Liver (tissue), 9 donors: Measurements from ENCODE around the gene NDP. TPM values are rescaled to one million over a fixed set of nuclear protein-coding genes. Genes with fewer than 3 reads are reported as not detected.

Experiments used
- DNase-seq: peaks from one replicate; pipeline ENCODE4 v3.0.0-alpha.2; 2017; ENCODE audit warnings: low spot score
- H3K27ac ChIP-seq, 2 donors: one replicate each; pipeline ENCODE4 v1.7.0; 2013; ENCODE audit warnings: inconsistent platforms in 2 of 2, low read length in 2 of 2, control low read depth in 1 of 2, low read depth in 1 of 2, mild to moderate bottlenecking in 1 of 2
- H3K27me3 ChIP-seq, 4 donors: one replicate each; pipeline versions ENCODE4 v1.6.1 to v1.7.0; 2013; ENCODE audit warnings: low read length in 3 of 4, inconsistent platforms in 1 of 4, mild to moderate bottlenecking in 1 of 4, moderate library complexity in 1 of 4; ENCODE audit not compliant: control insufficient read depth in 4 of 4, insufficient read depth in 4 of 4
- H3K36me3 ChIP-seq, 4 donors: one replicate each; pipeline versions ENCODE4 v1.6.1 to v1.7.0; 2013; ENCODE audit warnings: low read length in 3 of 4, mild to moderate bottlenecking in 3 of 4, low read depth in 1 of 4, moderate library complexity in 1 of 4; ENCODE audit not compliant: control insufficient read depth in 4 of 4, insufficient read depth in 3 of 4
- H3K4me1 ChIP-seq, 4 donors: one replicate each; pipeline versions ENCODE4 v1.6.1 to v1.7.0; 2013; ENCODE audit warnings: low read length in 3 of 4, mild to moderate bottlenecking in 3 of 4, moderate library complexity in 1 of 4; ENCODE audit not compliant: control insufficient read depth in 4 of 4, insufficient read depth in 4 of 4
- H3K4me3 ChIP-seq, 3 donors: one replicate each; pipeline versions ENCODE4 v1.6.1 to v1.7.0; 2013; ENCODE audit warnings: low read length in 3 of 3, control low read depth in 1 of 3, low read depth in 1 of 3, mild to moderate bottlenecking in 1 of 3
- H3K9ac ChIP-seq, 2 donors: one replicate each; pipeline ENCODE4 v1.7.0; 2013; ENCODE audit warnings: low read length in 2 of 2, mild to moderate bottlenecking in 2 of 2, moderate library complexity in 2 of 2, control low read depth in 1 of 2, low read depth in 1 of 2
- H3K9me3 ChIP-seq, 4 donors: one replicate each; pipeline versions ENCODE4 v1.6.1 to v1.7.0; 2013; ENCODE audit warnings: low read length in 3 of 4; ENCODE audit not compliant: control insufficient read depth in 4 of 4
- EGR1 ChIP-seq, 2 donors: IDR thresholded peaks; 2 replicates each; pipeline ENCODE4 v1.6.1; 2016 to 2018; ENCODE audit warnings: antibody characterized with exemption in 2 of 2, low read depth in 2 of 2
- FOXA1 ChIP-seq: IDR thresholded peaks from 2 replicates; pipeline ENCODE4 v1.6.1; 2016; ENCODE audit warnings: antibody characterized with exemption
- GABPA ChIP-seq, 2 donors: IDR thresholded peaks in 1 of 2; conservative IDR thresholded peaks in 1 of 2; 2 replicates each; pipeline ENCODE4 v1.6.1; 2016; ENCODE audit warnings: antibody characterized with exemption in 2 of 2, mild to moderate bottlenecking in 1 of 2, moderate library complexity in 1 of 2
- HNF4A ChIP-seq, 2 donors: conservative IDR thresholded peaks; 2 replicates each; pipeline ENCODE4 v1.6.1; 2016; ENCODE audit warnings: antibody characterized with exemption in 2 of 2, mild to moderate bottlenecking in 2 of 2
- HNF4G ChIP-seq: IDR thresholded peaks from 2 replicates; pipeline ENCODE4 v1.6.1; 2016; ENCODE audit warnings: antibody characterized with exemption
- JUND ChIP-seq, 2 donors: IDR thresholded peaks; 2 replicates each; pipeline ENCODE4 v1.6.1; 2016; ENCODE audit warnings: antibody characterized with exemption in 2 of 2
- NR2F2 ChIP-seq: IDR thresholded peaks from 2 replicates; pipeline ENCODE4 v1.6.1; 2016; ENCODE audit warnings: antibody characterized with exemption
- RAD21 ChIP-seq, 2 donors: IDR thresholded peaks; 2 replicates each; pipeline ENCODE4 v1.6.1; 2016; ENCODE audit warnings: antibody characterized with exemption in 2 of 2, mild to moderate bottlenecking in 2 of 2
- RXRA ChIP-seq, 2 donors: IDR thresholded peaks; 2 replicates each; pipeline ENCODE4 v1.6.1; 2017 to 2018; ENCODE audit warnings: antibody characterized with exemption in 2 of 2, mild to moderate bottlenecking in 1 of 2
- SP1 ChIP-seq: IDR thresholded peaks from 2 replicates; pipeline ENCODE4 v1.6.1; 2018; ENCODE audit warnings: antibody characterized with exemption, mild to moderate bottlenecking
- TAF1 ChIP-seq: conservative IDR thresholded peaks from 2 replicates; pipeline ENCODE4 v1.6.1; 2016; ENCODE audit warnings: antibody characterized with exemption, mild to moderate bottlenecking
- YY1 ChIP-seq: IDR thresholded peaks from 2 replicates; pipeline ENCODE4 v1.6.1; 2016; ENCODE audit warnings: antibody characterized with exemption, mild to moderate bottlenecking
- WGBS: extraction: QIAGEN DNeasy Blood & Tissue Kit; methylation state at CpG from one replicate; pipeline ENCODE4 v1.1.7; 2013; 5-methylcytosine and 5-hydroxymethylcytosine counted together
- polyA plus RNA-seq, 2 donors: library from polyadenylated mRNA; stranded (reverse) in 1 of 2; unstranded in 1 of 2; fragments of 200-250 nt in 1 of 2; fragments of >200 nt in 1 of 2; fragmentation: Nextera tagmentation in 1 of 2; extraction: Ambion mirVana in 1 of 2; gene quantifications; one replicate each; pipeline versions ENCODE4 v1.2.1 to v1.2.3, GENCODE V29; 2013 to 2015
- total RNA-seq, 2 donors: library from RNA; depleted of rRNA; stranded (reverse); fragments of >200 nt; gene quantifications; one replicate each; pipeline ENCODE4 v1.2.3, GENCODE V29; 2014
- TF ChIP-seq, protein P1 (sequence below): IDR thresholded peaks from 2 replicates; pipeline ENCODE4 v1.6.1; 2016; ENCODE audit warnings: antibody characterized with exemption
- TF ChIP-seq, protein P2 (sequence below): IDR thresholded peaks from 2 replicates; pipeline ENCODE4 v1.6.1; 2016; ENCODE audit warnings: antibody characterized with exemption, mild to moderate bottlenecking
- TF ChIP-seq, protein P3 (sequence below): IDR thresholded peaks from 2 replicates; pipeline ENCODE4 v1.6.1; 2016; ENCODE audit warnings: antibody characterized with exemption
- TF ChIP-seq, protein P4 (sequence below): fragments of 150-350 bp; IDR thresholded peaks from 2 replicates; pipeline ENCODE4 v1.5.1; 2017; ENCODE audit warnings: improper control_type of control experiment, low read depth, low read length; ENCODE audit not compliant: missing input control
- TF ChIP-seq, protein P5 (sequence below): IDR thresholded peaks from 2 replicates; pipeline ENCODE4 v1.6.1; 2016; ENCODE audit warnings: antibody characterized with exemption
- donor health status: healthy.
- donor health status: healthy.
- donor health status: healthy.
- donor health status: healthy.
- donor health status: healthy.

Gene NDP
- total and polyA plus RNA-seq, 4 donors: not detected

DNA sequence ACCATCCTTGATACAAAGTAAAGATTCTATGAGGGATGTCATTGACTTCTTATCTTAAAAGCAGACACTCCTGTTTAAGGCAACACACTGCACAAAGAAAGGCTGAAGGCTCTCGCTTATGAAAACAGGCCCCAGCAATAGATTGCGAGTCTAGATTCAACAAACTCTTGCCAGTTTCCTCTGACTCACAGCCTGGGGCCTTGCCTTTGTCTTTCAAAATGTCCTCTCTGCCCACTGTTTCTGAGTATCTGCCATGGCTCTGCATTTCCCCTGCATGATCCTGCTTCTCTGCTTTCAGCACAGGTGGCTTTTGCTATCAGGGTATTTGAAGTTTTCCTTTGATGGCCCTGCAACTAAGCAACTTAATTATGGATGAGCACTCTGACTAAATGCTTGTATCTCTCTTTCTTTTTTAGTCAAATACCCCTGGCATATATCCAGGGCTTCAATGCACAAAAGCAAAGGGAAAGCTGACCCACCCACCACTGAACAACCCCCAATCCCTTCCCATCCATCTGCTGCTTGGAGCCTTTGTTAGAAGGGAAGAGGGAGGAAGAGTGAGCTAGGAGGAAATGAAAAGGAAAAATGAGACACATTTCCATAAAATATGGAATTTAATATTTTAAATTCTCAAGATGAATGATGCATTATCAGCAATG is 32.2 kb downstream of the NDP start:
- no peaks in the 10 kb centered on the region for H3K4me1 ChIP-seq
- no peaks in the 10 kb centered on the region for H3K9me3 ChIP-seq
- H3K4me3 ChIP-seq: no peak overlapping the region
- no peaks in the 10 kb centered on the region for H3K27me3 ChIP-seq
- TF ChIP-seq NR2F2: no peak
- TF ChIP-seq, protein P1, sequence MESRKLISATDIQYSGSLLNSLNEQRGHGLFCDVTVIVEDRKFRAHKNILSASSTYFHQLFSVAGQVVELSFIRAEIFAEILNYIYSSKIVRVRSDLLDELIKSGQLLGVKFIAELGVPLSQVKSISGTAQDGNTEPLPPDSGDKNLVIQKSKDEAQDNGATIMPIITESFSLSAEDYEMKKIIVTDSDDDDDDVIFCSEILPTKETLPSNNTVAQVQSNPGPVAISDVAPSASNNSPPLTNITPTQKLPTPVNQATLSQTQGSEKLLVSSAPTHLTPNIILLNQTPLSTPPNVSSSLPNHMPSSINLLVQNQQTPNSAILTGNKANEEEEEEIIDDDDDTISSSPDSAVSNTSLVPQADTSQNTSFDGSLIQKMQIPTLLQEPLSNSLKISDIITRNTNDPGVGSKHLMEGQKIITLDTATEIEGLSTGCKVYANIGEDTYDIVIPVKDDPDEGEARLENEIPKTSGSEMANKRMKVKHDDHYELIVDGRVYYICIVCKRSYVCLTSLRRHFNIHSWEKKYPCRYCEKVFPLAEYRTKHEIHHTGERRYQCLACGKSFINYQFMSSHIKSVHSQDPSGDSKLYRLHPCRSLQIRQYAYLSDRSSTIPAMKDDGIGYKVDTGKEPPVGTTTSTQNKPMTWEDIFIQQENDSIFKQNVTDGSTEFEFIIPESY: no peak
- TF ChIP-seq EGR1 (IDR thresholded peaks at IDR 0.05; ENCODE audit: low read depth in 2 of 2): no peak
- TF ChIP-seq HNF4A (conservative IDR thresholded peaks at IDR 0.05): no peak
- TF ChIP-seq TAF1: no peak
- TF ChIP-seq RXRA (IDR thresholded peaks at IDR 0.05): no peak
- no peak for TF ChIP-seq YY1
- no peak for TF ChIP-seq SP1
- TF ChIP-seq, protein P2, sequence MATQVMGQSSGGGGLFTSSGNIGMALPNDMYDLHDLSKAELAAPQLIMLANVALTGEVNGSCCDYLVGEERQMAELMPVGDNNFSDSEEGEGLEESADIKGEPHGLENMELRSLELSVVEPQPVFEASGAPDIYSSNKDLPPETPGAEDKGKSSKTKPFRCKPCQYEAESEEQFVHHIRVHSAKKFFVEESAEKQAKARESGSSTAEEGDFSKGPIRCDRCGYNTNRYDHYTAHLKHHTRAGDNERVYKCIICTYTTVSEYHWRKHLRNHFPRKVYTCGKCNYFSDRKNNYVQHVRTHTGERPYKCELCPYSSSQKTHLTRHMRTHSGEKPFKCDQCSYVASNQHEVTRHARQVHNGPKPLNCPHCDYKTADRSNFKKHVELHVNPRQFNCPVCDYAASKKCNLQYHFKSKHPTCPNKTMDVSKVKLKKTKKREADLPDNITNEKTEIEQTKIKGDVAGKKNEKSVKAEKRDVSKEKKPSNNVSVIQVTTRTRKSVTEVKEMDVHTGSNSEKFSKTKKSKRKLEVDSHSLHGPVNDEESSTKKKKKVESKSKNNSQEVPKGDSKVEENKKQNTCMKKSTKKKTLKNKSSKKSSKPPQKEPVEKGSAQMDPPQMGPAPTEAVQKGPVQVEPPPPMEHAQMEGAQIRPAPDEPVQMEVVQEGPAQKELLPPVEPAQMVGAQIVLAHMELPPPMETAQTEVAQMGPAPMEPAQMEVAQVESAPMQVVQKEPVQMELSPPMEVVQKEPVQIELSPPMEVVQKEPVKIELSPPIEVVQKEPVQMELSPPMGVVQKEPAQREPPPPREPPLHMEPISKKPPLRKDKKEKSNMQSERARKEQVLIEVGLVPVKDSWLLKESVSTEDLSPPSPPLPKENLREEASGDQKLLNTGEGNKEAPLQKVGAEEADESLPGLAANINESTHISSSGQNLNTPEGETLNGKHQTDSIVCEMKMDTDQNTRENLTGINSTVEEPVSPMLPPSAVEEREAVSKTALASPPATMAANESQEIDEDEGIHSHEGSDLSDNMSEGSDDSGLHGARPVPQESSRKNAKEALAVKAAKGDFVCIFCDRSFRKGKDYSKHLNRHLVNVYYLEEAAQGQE: no peak
- TF ChIP-seq JUND (IDR thresholded peaks at IDR 0.05): no peak
- TF ChIP-seq, protein P3, sequence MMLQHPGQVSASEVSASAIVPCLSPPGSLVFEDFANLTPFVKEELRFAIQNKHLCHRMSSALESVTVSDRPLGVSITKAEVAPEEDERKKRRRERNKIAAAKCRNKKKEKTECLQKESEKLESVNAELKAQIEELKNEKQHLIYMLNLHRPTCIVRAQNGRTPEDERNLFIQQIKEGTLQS: no peak
- TF ChIP-seq, protein P4, sequence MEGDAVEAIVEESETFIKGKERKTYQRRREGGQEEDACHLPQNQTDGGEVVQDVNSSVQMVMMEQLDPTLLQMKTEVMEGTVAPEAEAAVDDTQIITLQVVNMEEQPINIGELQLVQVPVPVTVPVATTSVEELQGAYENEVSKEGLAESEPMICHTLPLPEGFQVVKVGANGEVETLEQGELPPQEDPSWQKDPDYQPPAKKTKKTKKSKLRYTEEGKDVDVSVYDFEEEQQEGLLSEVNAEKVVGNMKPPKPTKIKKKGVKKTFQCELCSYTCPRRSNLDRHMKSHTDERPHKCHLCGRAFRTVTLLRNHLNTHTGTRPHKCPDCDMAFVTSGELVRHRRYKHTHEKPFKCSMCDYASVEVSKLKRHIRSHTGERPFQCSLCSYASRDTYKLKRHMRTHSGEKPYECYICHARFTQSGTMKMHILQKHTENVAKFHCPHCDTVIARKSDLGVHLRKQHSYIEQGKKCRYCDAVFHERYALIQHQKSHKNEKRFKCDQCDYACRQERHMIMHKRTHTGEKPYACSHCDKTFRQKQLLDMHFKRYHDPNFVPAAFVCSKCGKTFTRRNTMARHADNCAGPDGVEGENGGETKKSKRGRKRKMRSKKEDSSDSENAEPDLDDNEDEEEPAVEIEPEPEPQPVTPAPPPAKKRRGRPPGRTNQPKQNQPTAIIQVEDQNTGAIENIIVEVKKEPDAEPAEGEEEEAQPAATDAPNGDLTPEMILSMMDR: no peak
- TF ChIP-seq HNF4G: no peak
- TF ChIP-seq RAD21 (IDR thresholded peaks at IDR 0.05): no peak
- TF ChIP-seq, protein P5, sequence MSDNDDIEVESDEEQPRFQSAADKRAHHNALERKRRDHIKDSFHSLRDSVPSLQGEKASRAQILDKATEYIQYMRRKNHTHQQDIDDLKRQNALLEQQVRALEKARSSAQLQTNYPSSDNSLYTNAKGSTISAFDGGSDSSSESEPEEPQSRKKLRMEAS: no peak
- no peak for TF ChIP-seq FOXA1
- TF ChIP-seq GABPA (IDR thresholded peaks at IDR 0.05 in 1 of 2, conservative IDR thresholded peaks at IDR 0.05 in 1 of 2): no peak
- DNase-seq: no peak
- no peaks in the 10 kb centered on the region for H3K36me3 ChIP-seq
- 84% methylated on average over 2 of the region's 2 CpGs for WGBS
- no peak overlapping the region for H3K27ac ChIP-seq
- no peak overlapping the region for H3K9ac ChIP-seq
